Right cardiac atrium (tissue), 5 donors: ENCODE data around the gene EPHA3. TPM values are rescaled to one million over a fixed set of nuclear protein-coding genes. Genes with fewer than 3 reads are reported as not detected.

ENCODE experiments used
- ATAC-seq, 2 donors: fragments of 200-7000 bp; cut with Tn5 transposase; one replicate each; pipeline versions ENCODE4 v1.8.0 to v1.9.1; 2020; ENCODE audit warnings: moderate library complexity in 2 of 2, mild to moderate bottlenecking in 1 of 2
- DNase-seq, 3 donors: peaks; one replicate each; pipeline ENCODE4 v3.0.0-alpha.2; 2020
- H3K27ac ChIP-seq: one replicate; pipeline ENCODE4 v1.5.1; 2013; ENCODE audit warnings: mild to moderate bottlenecking, low read length, control low read depth, moderate library complexity
- H3K27me3 ChIP-seq: one replicate; pipeline ENCODE4 v1.6.1; 2013; ENCODE audit not compliant: control insufficient read depth, insufficient read depth
- H3K4me1 ChIP-seq: one replicate; pipeline ENCODE4 v1.6.1; 2013; ENCODE audit warnings: low read length; ENCODE audit not compliant: control insufficient read depth, insufficient read depth
- H3K4me3 ChIP-seq: one replicate; pipeline ENCODE4 v1.5.1; 2013; ENCODE audit warnings: low read length, control low read depth
- H3K9me3 ChIP-seq: one replicate; pipeline ENCODE4 v1.6.1; 2013; ENCODE audit warnings: low read length; ENCODE audit not compliant: control insufficient read depth
- WGBS: extraction: QIAGEN DNeasy Blood & Tissue Kit; methylation state at CpG from one replicate; pipeline ENCODE4 v1.1.7; 2013; 5-methylcytosine and 5-hydroxymethylcytosine counted together
- intact Hi-C, 4 donors: fragments of 100-400 bp; cut with DNase I; formaldehyde crosslinking; loops; one replicate each; pipeline versions ENCODE4 v1.11.0 to v1.14.0; 2022 to 2023
- long read RNA-seq, 4 donors: library from polyadenylated mRNA; unstranded; transcript quantifications; one replicate each; pipeline ENCODE4 v2.0.0, GENCODE V29; 2020 to 2021
- polyA plus RNA-seq: library from polyadenylated mRNA; stranded (reverse); fragments of 200-250 nt; gene quantifications from one replicate; pipeline ENCODE4 v1.2.3, GENCODE V29; 2013
- total RNA-seq, 4 donors: library from RNA; stranded (reverse); fragmentation: NEBNext Ultra II Directional; extraction: Animal tissue kit (Norgen Biotek cat#: 25700); gene quantifications; one replicate each; pipeline ENCODE4 v1.2.1, GENCODE V29; 2021
- donor health status: healthy with polysubstance abuse.
- donor health status: DM: no; HTN: yes; CAD: no.
- donor health status: DM: no; HTN: no; CAD: no.
- donor health status: DM: no; HTN: yes; CAD: no; lungs with severe emphysema.
- donor health status: DM: yes; HTN: yes; CAD: no.

Gene EPHA3
- total RNA-seq, result 10 to 100 TPM in 1 of 4 donors, 1 to 10 TPM in 3; 6.5 to 12.9 (median 7.3) TPM
- 2.7 TPM for polyA plus RNA-seq
- long read RNA-seq, donor 1, full-length matches to known transcripts, result 2 of 6 reads
- long read RNA-seq, donor 1, partial matches to known transcripts, result 1 of 6 reads
- long read RNA-seq, donor 1, other reads (novel, unspliced or antisense), result 3 of 6 reads
- long read RNA-seq, donor 2, full-length matches to known transcripts, result 2 of 3 reads
- long read RNA-seq, donor 2, partial matches to known transcripts, result 0 of 3 reads
- long read RNA-seq, donor 2, other reads (novel, unspliced or antisense), result 1 of 3 reads
- long read RNA-seq, donor 3, full-length matches to known transcripts, result 1 of 3 reads
- long read RNA-seq, donor 3, partial matches to known transcripts, result 1 of 3 reads
- long read RNA-seq, donor 3, other reads (novel, unspliced or antisense), result 1 of 3 reads
- long read RNA-seq, donor 4, full-length matches to known transcripts, result 1 of 3 reads
- long read RNA-seq, donor 4, partial matches to known transcripts, result 1 of 3 reads
- long read RNA-seq, donor 4, other reads (novel, unspliced or antisense), result 1 of 3 reads

GRCh38 chr3:89107461-89108290 lies at the start of gene EPHA3:
Gene EPHA3, plus strand, starts transcription at chr3:89107621. Its CDS starts 128 bp downstream, at chr3:89107749.
- 2% methylated on average over 32 of the region's 32 CpGs for WGBS
- Histone ChIP-seq H3K4me3 (peak within 1 kb of the TSS; percentile 64), H3K27me3 (no peaks in the 10 kb centered on the region), H3K4me1 (no peaks in the 10 kb centered on the region), H3K9me3 (no peaks in the 10 kb centered on the region), H3K27ac (no peak within 1 kb of the TSS)
- intact Hi-C loops, result no loop called here
- ATAC-seq, result peak; percentile 96
- peak; percentile 82 to 91 (median 90) for DNase-seq

DNA sequence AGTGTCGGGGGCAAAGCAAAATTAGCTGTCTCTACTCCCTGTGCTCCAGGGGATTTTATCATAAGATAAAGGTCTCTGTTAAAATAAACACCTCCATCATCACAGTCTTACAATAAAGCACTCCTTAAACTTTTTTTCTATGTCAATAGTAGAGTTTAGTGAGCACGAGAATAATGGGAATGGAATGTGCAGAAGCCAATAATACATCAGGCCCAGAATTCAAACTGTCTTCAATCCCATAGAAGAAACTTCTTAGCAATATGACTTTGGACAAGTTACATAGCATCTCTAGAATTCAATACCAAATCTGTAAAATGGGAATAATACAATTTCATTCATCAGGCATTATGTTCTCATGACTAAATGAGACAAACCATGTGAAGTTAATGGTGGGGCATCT lies 49.0 kb upstream of the EPHA3 start:
- Histone ChIP-seq H3K27ac (no peak overlapping the region), H3K9me3 (no peaks in the 10 kb centered on the region), H3K4me1 (no peaks in the 10 kb centered on the region), H3K4me3 (no peak overlapping the region), H3K27me3 (no peaks in the 10 kb centered on the region)
- ATAC-seq, result no peak
- no peak for DNase-seq
- WGBS, result 82% methylated on average over 2 of the region's 2 CpGs
- intact Hi-C loops, result no loop called here

DNA sequence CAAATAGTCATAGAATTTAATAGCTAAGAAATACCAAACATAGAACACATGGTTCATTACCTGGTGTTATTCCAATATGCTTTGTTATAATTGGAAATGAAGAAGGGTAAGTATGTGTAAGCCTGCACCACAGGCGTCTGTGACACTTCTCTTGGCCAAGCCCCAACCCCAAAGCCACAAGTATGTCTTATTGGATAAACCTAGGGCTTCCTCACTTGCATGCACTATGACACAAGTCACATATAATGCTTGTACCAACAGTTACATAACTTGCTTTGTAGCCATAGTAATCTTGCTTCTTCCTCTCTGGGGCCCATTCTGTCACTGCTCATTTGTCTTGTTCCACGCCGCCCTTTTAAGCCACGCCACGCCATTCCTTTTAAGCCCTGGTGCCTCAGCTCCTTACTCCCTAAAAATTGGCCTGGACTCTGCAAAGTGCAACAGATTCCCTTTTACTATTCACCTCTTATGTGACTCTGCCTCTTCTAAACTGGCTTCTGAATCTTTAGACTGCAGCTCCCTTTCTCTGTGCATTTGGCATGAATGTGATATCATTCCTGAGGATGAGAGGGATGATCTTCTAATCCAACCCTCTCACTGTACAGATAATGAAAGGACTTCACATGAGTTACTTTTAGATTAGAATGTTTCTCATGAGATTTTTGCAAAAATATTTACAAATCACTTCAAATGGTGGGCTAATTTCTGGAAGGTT lies 48.1 kb upstream of the EPHA3 start:
- ATAC-seq (peak in 1 of 2 donors; percentile 64), DNase-seq (peak in 2 of 3 donors; percentile 18 to 65)
- Histone ChIP-seq H3K27ac (no peak overlapping the region), H3K9me3 (no peaks in the 10 kb centered on the region), H3K4me1 (no peaks in the 10 kb centered on the region), H3K4me3 (no peak overlapping the region), H3K27me3 (no peaks in the 10 kb centered on the region)
- intact Hi-C loops, result no loop called here
- 56% methylated on average over 5 of the region's 5 CpGs for WGBS

- Histone ChIP-seq H3K27me3 (no peaks in the 10 kb centered on the region), H3K27ac (no peak overlapping the region), H3K4me1 (no peaks in the 10 kb centered on the region), H3K4me3 (no peak overlapping the region), H3K9me3 (no peaks in the 10 kb centered on the region)
- ATAC-seq (no peak), DNase-seq (no peak)
- intact Hi-C loops, result no loop called here
- 94% methylated on average over 2 of the region's 2 CpGs for WGBS
These were observed 46.2 kb upstream of the EPHA3 start for GRCh38 chr3:89061259-89061658.

DNA sequence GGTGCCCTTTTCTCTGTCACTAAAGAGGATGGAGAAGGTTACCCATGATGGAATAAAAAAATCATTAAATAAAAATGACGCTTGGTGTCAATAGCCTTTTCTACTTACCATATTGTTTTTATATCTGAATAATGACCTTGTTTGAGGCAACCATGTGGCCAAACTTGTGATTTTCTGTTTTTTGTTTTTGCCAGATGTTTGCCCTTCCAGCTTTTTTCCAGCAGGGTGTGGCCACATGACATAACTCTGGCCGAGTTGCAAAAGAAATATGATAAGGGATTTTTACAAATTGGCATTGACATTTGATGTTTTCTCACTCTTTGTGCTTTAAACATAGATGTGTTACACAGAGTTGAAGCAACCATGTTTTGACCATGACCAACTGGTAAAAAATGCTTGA lies 39.7 kb upstream of the EPHA3 start:
- intact Hi-C loops, result no loop called here
- 56% methylated on average over 2 of the region's 2 CpGs for WGBS
- ATAC-seq, result no peak

DNA sequence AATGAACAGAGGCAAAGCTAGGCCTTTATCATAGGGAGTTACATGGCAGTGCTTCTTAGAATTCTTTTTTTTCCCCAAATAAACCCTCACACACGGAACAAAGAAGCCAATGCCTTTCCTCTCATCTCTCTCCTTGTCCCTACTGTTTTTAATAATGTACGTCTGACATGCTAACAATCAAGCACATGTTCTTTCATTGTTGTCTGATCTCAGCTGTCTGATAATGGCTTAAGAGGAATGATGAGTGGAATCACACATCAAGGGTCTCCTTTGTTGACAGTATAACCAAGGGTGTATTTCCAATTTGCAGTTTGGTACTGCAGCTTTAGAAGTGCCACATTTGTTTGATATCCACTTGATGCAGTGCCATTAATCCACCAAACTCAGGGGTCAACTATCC lies 34.8 kb upstream of the EPHA3 start:
- intact Hi-C loops, result no loop called here
- no peaks in the 10 kb centered on the region for H3K9me3 ChIP-seq
- no peaks in the 10 kb centered on the region for H3K4me1 ChIP-seq
- no peak for ATAC-seq
- no peak overlapping the region for H3K4me3 ChIP-seq
- 45% methylated on average over 2 of the region's 2 CpGs for WGBS
- H3K27ac ChIP-seq, result no peak overlapping the region
- H3K27me3 ChIP-seq, result no peaks in the 10 kb centered on the region
- no peak for DNase-seq

More for the DNA sequence above, 39.7 kb upstream of the EPHA3 start:
- no peak for DNase-seq
- H3K9me3 ChIP-seq, result no peaks in the 10 kb centered on the region
- no peaks in the 10 kb centered on the region for H3K27me3 ChIP-seq
- no peaks in the 10 kb centered on the region for H3K4me1 ChIP-seq
- no peak overlapping the region for H3K4me3 ChIP-seq
- no peak overlapping the region for H3K27ac ChIP-seq

- intact Hi-C loops, result no loop called here
These were observed 27.5 kb upstream of the EPHA3 start for GRCh38 chr3:89079944-89080343.

GRCh38 chr3:89087851-89088250 lies 19.6 kb upstream of the EPHA3 start:
- Histone ChIP-seq H3K4me3 (no peak overlapping the region), H3K27me3 (no peaks in the 10 kb centered on the region), H3K27ac (no peak overlapping the region), H3K4me1 (no peaks in the 10 kb centered on the region), H3K9me3 (no peaks in the 10 kb centered on the region)
- ATAC-seq, result no peak
- WGBS, result 66% methylated on average over 1 of the region's 1 CpG
- no peak for DNase-seq
- intact Hi-C loops, result no loop called here

More at GRCh38 chr3:89079944-89080343, 27.5 kb upstream of the EPHA3 start:
- 61% methylated on average over 1 of the region's 1 CpG for WGBS
- H3K27me3 ChIP-seq, result no peaks in the 10 kb centered on the region
- no peak for ATAC-seq
- no peaks in the 10 kb centered on the region for H3K9me3 ChIP-seq
- H3K4me1 ChIP-seq, result no peaks in the 10 kb centered on the region
- no peak overlapping the region for H3K4me3 ChIP-seq
- DNase-seq, result no peak
- no peak overlapping the region for H3K27ac ChIP-seq

GRCh38 chr3:89098173-89098572 lies 9.2 kb upstream of the EPHA3 start:
- ATAC-seq, result no peak
- no peak overlapping the region for H3K27ac ChIP-seq
- no peaks in the 10 kb centered on the region for H3K9me3 ChIP-seq
- no peak overlapping the region for H3K4me3 ChIP-seq
- no peaks in the 10 kb centered on the region for H3K27me3 ChIP-seq
- H3K4me1 ChIP-seq, result no peaks in the 10 kb centered on the region
- 82% methylated on average over 3 of the region's 3 CpGs for WGBS
- no peak for DNase-seq
- intact Hi-C loops, result no loop called here

DNA sequence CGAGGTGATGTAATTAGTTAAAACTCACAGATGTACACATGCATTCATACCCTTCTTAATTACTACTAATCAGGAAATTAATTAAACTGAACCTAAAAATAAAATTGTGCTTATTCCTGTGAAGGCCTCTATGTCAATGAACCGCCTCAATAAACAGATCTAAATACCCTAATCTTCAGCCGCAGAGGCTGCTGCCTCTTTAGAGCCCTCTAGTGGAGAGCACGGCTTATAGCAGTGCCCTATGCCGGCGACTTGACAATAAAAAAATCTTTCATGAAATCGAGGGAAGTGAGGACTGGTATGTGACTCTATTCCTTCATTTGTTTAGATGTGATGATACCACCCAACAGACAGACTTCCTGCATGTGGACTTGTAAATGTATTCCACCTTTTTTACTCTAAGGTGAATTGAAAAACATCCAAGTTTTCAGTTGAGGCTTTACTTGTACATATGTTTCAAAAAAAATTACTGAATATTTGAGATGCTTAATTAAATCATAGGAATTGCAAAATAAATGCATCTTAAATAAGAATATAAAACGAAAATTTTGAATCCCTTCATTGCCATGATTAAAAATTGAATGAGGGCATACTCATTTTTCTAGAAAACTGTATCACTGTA lies 8.3 kb upstream of the EPHA3 start:
- Histone ChIP-seq H3K4me3 (no peak overlapping the region), H3K27ac (no peak overlapping the region), H3K9me3 (no peaks in the 10 kb centered on the region), H3K4me1 (no peaks in the 10 kb centered on the region), H3K27me3 (no peaks in the 10 kb centered on the region)
- peak in 1 of 2 donors; percentile 45 for ATAC-seq
- WGBS, result 27% methylated on average over 8 of the region's 8 CpGs
- peak in 2 of 3 donors; percentile 32 to 39 for DNase-seq
- intact Hi-C loops, result no loop called here
